Stimulated activated CD4-positive, alpha-beta T cell treated with anti-CD3 and anti-CD28 coated beads, Interleukin-15, amount 100 ng/mL, for 24 hours (primary cell): ENCODE data around the gene TBCC.
"Not testable (repeated sequence)": the region's sequence is repeated elsewhere in the genome, so short reads cannot be mapped to it uniquely, and the experiment has no call there.

Experiments used
- DNase-seq: peaks from one replicate; pipeline ENCODE4 v3.0.0-alpha.2; 2020

TBCC gene

GRCh38 chr6:42769836-42770235 lies 23.9 kb upstream of the TBCC start:
- no peak for DNase-seq

DNA sequence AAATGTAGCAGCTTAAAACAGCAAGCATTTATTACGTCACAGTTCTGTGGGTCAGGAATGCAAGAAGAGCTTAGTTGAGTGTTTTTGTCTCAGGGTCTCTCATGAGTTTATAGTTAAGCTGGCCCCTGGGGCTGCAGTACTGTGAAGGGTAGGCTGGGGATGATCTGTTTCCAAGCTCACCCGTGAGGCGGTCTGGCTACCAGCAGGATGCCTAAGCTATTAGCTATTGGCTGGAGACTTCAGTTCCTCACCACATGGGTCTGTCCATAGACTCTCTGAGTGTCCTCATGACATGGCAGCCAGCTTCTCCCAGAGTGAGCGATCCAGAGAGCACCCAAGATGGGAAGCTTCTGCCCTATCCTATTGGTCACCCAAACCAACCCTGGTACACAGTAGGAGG lies 23.1 kb upstream of the TBCC start:
- no peak for DNase-seq

DNA sequence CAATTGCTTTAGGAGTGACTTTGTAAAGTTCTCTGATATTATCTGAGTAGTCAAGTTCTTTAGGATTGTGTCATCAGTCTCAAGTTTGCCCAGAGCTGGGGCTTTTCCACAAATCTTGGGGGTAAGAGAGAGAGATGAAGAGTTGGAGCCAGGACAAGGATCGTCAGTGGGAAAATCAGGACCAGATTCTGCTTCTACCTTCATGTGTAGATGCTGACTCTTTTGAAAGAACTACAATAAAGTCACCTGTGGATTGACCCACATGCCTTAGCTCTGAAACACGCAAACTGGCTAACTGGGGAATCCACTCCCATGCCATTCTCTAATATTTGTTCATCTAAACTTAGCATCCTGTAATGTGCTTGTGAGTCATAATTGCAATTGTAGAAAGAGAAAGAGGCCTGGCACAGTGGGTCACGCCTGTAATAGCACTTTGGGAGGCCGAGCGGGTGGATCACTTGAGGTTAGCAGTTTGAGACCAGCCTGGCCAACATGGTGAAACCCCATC lies 20.3 kb upstream of the TBCC start:
- no peak for DNase-seq

GRCh38 chr6:42764911-42765648 lies 19.2 kb upstream of the TBCC start:
- DNase-seq, result no peak

DNA sequence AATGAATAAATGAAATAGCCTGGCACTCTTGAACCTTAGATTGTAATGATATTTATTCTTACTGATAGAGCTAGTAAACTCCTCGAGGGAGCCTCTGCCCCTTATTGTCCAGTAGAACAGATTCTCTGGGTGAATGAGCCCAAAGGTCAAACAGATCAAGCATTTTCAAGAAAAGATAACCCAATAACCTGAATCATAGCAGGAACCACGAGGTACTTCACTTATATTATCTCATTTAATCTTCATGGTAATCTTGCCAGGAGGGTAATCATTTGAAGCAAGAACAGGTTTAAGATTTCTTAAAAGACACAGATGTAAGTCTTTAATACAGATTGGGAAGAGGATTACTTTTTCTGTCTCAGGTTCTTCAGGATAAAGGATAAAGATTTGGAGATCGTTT lies 17.0 kb upstream of the TBCC start:
- DNase-seq, result no peak

DNA sequence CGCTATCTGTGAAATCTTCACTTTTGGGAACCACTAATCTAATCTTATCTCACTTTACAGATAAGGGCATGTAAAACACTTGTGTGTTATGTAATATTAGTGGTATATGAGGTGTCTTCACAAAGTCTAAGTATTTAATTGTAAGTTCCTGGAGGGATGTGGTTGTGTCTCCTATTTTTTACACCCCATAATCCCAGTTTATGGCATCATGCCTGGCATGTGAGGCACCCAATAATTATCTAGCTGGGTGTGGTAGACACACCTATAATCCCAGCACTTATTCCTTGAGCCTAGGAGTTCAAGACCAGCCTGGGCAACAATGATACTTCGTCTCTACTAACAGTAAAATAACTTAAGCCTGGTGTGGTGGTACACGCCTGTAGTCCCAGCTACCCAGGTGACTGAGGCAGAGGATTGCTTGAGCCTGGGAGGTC lies 16.5 kb upstream of the TBCC start:
- no peak for DNase-seq

DNA sequence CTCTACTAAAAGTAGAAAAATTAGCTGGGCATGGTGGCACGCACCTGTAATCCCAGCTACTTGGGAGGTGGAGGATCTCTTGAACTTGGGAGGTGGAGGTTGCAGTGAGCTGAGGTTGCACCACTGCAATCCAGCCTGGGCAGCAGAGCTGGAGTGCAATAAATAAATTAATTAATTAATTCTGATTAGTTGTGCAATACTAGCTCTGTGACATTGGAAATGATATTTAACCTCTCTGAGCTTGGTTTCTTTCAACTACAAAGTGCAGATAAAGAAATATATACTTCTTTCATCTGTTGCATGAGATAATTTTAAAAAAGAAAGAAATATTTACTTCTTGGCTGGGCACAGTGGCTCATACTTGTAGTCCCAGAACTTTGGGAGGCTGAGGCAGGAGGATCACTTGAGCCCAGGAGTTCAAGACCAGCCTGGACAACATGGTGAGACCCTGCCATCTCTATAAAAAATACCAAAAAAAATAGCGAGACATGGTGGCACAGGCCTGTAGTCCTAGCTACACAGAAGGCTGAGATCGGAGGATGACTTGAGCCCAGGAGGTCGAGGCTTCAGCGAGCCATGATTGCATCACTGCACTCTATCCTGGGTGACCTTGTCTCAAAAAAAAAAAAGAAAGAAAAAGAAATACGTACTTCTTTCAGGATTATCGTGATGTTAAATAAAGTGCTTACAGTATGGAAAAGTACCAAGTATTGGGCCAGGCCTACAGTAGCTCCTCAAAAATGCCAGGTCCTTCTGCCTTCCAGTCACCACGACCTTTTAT lies 15.6 kb upstream of the TBCC start:
- DNase-seq, result no peak

GRCh38 chr6:42758756-42759430 lies 13.0 kb upstream of the TBCC start:
- no peak for DNase-seq

GRCh38 chr6:42756722-42757121 lies 10.8 kb upstream of the TBCC start:
- DNase-seq, result no peak

DNA sequence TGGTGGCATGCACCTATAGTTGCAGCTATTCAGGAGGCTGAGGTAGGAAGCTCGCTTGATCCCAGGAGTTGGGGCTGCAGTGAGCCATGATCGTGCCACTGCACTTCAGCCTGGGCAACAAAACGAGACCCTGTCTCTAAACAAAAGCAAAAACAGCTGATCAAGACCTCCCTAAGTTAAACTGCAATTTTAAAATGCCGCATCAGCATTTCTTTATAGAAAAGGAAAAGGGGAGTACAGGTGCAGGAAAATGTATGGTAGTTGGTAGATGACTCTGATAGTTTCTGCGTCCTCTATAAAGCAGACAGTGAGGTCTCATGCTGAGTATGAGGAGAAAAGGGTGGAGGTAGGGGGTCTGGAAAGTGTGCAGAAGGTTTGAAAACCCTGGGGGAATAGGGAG lies 8.9 kb upstream of the TBCC start:
- DNase-seq, result no peak

DNA sequence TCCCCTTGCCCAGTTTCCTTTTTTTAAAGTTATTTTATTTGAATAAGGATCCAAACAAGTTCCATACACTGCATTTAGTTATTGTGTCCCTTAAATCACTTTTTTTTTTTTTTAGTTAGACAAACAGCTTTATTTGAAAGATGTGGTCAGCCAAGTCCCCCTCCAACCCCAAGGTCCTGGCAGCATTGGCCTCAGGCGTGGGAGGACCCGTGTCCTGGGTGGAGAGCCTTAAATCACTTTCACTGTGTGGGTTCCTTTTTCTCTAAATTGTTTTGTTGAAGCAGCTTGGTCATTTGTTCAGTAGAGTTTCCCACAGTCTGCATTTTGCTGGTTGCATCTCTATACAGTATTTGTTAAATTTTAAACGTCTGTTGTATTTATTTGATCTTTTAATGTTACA lies 5.2 kb upstream of the TBCC start:
- no peak for DNase-seq

GRCh38 chr6:42748203-42748898 lies 2.4 kb upstream of the TBCC start:
- no peak for DNase-seq

GRCh38 chr6:42746463-42747391 lies 824 bp upstream of the TBCC start:
- peak; percentile 90 for DNase-seq

DNA sequence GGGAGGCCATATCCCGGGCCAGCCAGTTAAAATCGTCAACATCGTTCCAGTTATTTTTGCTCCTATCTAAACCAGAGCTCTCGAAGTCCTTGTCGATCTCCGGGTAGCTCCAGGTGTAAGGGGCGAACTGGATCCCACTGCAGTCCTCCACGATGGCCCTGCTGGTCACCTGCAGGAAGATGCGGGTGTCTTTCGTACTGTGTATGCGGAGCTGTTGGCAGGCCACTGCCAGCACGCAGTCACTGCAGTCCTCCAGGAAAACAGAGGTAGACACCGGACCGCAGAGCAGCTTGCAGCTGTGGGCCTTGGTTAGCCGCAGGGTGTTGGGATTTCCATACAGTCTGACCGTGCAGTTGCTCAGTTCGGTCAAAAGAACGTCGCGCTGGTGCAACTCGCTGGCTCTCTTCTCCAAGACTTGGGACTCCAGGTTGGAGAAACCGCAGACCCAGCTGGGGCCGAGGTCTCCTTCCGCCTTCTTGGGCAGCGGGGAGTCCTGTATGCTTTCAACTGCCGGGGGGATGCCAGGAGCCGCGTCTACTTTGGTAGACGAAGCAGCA lies 742 bp downstream of the TBCC start:
- peak; percentile 55 for DNase-seq

DNA sequence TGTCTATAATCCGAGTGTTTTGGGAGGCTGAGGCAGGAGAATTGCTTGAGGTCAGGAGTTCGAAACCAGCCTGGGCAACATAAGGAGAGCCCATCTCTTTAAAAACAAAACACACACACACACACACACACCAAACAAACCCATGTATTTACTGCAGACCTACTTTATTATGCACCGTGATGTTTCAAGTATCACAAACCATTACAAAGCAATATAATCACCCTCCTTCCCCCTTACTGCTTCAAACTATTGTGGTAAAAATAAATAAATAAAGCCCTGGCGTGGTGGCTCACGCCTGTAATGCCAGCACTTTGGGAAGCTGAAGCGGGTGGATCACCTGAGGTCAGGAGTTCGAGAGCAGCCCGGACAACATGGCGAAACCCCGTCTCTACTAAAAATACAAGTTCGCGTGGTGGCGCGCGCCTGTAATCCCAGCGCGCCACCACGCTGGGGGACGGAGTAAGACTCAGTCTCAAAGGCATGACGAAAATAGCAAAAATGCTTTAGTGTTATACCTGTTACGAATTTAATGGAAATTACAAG lies 1.5 kb downstream of the TBCC start:
- no peak for DNase-seq

DNA sequence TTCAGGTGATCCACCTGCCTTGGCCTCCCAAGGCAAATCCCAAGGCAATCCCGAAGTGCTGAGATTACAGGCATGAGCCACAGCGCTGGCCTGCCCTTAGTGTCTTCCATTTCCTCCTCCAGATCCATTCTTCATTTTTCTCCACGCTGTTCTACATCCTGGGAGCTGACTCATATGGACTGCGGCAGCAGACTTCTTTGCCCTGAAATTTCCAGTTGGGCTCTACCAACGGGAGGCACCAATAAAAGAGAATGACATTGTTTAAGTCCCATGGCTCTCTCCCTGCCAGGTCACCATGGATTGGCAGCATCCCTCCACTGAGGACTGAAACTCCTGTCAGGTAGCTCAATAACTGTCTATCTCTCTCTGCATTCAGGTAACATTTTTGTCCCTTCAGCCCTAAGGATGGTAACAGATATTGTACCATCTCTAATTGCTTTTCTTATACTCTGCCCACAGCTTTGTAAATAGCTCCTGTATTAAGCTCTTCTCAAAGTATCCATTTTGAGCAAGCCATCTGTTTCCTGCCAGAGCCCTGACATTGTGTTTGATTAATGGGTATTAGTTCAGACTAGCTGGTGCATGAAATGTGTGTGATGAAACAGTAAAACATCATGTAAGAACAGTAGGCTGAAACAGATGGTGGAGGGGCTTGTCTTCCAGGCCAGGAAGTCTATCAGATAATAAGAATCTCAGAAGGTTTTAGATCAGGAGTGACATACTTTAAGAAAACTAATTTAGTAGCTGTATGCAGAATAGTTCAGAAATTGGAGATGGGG lies 3.6 kb downstream of the TBCC start:
- no peak for DNase-seq

- no peak for DNase-seq
Measured at GRCh38 chr6:42740725-42741124, 5.2 kb downstream of the TBCC start.

DNA sequence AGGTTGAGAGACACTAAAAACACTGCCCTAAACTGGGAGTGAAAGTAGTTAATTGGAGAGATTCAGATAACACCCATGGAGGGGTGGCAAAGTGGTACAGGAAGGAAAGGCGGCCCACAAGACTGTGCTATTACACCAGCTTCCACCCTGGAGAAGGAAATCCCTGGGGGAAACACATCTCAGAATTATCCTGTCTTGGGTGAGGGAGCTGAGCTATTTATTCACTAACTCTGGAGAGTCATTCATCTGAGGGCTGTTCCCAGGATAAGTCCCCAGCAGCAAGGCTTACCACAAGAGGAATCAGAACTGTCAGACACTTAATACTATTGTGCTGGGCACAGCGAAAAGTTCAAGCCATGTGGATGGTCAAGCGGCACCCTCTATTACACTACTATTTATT lies 9.9 kb downstream of the TBCC start:
- DNase-seq, result no peak

- not testable (repeated sequence) for DNase-seq
Measured at GRCh38 chr6:42733867-42734481, 11.9 kb downstream of the TBCC start.

DNA sequence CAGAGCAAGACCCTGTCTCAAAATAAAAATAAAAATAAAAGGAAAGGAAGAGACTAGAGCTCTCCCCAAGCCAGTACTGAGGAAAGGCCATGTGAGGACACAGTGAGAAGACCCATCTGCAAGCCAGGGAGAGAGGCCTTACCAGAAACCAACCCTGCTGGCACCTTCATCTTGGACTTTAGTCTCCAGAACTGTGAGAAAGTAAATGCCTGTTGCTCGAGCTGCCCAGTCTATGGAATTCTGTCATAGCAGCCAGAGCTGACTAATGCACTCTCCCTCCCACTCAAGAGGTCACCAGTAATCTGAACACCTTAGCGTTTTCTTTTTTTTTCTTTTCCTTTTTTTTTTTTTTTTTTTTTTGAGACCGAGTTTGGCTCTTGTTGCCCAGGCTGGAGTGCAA lies 16.2 kb downstream of the TBCC start:
- DNase-seq, result no peak
